GM19395 (cell line): ENCODE results near the gene TIMP3.
"Not testable (repeated sequence)": the region's sequence is repeated elsewhere in the genome, so short reads cannot be mapped to it uniquely, and the experiment has no call there.

ENCODE experiments used
- ATAC-seq: cut with Tn5 transposase; IDR thresholded peaks from one replicate; pipeline ENCODE4 v1.9.1; 2021; ENCODE audit warnings: mild to moderate bottlenecking, moderate library complexity; ENCODE audit not compliant: unreplicated experiment

Gene TIMP3

DNA sequence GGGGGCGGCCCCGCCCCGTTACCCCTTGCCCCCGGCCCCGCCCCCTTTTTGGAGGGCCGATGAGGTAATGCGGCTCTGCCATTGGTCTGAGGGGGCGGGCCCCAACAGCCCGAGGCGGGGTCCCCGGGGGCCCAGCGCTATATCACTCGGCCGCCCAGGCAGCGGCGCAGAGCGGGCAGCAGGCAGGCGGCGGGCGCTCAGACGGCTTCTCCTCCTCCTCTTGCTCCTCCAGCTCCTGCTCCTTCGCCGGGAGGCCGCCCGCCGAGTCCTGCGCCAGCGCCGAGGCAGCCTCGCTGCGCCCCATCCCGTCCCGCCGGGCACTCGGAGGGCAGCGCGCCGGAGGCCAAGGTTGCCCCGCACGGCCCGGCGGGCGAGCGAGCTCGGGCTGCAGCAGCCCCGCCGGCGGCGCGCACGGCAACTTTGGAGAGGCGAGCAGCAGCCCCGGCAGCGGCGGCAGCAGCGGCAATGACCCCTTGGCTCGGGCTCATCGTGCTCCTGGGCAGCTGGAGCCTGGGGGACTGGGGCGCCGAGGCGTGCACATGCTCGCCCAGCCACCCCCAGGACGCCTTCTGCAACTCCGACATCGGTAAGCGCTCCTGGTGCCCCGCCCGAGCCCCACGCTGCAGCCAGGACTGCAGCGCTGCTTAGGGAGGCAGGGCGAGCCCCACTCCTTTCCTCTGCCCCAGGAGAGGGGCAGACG, at the start of gene TIMP3:
Gene TIMP3 (plus strand): TSS at position 169 of the 700 bp plus-strand sequence. CDS start 297 bp downstream, at position 466.
- ATAC-seq, result no peak

DNA sequence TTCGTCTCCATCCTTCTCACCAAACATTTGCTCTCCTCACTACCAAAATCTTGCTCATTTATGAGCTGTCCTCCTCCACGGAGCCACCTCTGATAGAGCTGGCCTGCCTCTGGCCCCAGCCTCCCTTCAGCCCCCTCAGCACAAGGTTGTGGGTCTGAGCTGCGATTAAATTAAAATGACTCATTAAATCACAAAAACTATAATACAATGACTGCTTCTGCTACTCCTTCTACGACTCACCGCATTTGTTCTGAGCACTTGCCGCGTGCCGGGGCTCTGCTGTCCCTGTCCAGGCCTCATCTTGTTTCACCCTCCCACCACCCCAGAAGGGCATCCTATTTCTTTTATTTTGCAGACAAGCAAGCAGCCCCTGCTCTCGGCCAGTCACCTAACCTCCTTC, 49.2 kb upstream of the TIMP3 start:
- no peak for ATAC-seq

DNA sequence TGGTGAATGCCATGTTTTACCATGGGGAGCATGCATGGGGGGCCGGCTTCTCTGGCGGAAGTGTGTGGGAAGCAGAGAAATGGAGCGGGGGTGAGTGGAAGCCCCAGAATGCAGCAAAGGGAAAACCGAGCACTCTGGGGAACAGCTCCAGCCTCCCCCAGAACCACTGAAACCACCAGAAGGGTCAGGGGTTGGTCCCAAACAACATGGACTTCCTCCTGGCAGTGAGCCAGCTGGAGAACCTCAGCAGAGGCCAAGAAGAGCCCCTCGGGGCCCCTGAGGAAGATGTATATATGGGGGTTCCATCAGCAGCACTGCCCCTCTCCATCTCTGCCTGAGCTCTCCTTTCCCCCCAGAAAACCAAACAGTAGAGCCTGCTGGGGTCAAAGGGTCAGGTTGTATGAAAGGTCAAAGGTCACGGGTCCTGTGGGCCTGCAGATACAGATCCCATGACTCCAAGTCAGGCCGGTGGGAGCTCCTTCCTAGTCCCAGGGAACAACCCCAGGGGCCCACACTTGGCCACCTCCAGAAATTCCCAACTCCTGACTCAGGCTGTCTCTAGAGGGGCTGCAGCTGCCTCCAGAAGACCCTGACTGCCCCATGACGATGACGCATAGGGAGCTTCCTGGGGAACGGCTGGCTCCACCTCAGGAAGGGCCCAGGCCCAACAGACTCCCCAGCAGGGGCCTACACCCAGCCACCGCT, 48.5 kb upstream of the TIMP3 start:
- ATAC-seq, result no peak

DNA sequence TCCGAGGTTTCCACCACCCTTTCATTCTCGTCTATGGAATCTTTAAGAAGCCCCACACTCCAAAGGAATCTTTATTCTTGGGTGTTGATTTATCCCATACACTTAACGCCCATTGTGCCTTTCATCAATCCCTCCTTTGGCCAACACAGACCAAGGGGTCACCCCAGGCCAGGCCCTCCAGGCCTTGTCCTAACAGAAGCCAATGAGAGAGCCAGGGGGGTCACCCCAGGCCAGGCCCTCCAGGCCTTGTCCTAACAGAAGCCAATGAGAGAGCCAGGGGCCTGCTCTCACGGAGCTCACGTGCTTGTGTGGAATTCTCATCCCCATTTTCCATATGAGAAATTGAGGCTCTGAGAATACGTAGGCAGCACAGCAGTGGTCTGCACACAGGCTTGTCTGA, 47.9 kb upstream of the TIMP3 start:
- no peak for ATAC-seq

DNA sequence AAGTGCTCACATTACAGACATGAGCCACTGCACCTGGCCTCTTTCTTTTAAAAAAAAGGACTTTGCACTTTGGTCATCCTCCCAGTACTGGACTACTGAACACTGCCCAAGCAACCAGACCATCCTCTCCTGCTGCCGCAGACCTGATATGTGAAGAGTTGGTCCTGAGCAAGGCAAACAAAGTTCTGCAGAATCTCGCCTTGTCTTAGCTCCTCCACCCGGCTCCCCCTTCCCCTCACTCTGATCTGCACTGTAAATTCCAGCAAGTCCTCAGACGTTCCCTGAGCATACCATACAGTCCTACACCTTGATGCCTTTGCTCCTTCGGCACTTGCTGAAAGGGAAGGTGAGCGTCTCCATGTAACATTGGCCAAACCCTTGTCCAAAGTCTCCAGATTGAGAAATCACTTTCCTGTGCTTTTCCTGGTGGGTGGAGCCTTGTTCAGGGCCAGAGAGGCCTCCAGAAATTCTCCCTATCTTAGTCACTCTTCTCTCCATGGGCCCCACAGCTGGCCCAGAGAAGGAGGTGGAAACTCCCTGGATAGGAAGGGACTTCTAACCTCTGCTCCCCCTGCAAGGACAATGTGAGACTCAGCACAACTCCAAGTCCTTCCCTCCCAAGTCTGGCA, 47.0 kb upstream of the TIMP3 start:
- ATAC-seq, result no peak

DNA sequence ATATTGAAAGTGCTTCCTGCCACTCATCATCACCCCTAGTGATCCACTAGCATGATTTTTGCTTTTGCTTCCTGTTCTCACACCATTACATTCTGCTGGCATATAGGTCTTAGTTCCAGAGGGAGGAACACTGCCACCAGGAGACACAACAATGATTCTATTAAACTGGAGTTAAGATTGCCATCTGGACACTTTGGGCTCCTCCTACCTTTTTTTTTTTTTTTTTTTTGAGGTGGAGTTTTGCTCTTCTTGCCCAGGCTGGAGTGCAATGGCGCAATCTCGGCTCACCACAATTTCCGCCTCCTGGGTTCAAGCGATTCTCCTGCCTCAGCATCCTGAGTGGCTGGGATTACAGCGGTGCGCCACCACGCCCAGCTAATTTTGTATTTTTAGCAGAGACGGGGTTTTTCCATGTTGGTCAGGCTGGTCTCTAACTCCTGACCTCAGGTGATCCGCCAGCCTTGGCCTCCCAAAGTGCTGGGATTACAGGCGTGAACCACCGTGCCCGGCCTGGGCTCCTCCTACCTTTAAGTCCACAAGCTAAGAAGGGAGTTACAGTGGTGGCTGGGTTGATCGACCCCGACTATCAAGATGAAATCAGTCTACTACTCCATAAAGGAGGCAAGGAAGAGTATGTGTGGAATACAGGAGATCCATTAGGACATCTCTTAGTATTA, 44.3 kb upstream of the TIMP3 start:
- not testable (repeated sequence) for ATAC-seq

DNA sequence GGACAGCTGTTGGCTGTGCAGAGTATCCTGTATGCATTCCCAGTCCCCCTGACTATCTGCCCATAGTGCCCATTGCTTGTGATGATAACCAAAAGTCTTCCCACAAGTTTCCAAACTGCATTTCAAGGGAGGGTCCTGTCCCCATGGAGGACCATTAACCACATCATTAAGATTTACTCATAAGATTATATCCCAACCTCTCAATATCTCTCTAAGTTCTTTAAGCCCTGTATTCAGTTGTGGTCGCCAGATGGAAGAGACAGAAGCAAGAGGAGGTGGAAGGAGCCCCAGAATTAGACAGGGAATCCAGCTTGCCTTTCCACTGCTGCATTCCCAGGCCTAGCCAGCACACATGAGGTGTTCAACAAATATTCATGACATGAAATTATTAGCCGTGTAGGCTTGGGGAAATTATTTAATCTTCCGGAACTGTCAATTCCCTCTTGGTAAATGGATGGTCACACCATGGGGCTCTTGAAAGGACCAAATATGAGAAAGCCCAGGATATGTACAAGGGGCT, 42.6 kb upstream of the TIMP3 start:
- ATAC-seq, result no peak

DNA sequence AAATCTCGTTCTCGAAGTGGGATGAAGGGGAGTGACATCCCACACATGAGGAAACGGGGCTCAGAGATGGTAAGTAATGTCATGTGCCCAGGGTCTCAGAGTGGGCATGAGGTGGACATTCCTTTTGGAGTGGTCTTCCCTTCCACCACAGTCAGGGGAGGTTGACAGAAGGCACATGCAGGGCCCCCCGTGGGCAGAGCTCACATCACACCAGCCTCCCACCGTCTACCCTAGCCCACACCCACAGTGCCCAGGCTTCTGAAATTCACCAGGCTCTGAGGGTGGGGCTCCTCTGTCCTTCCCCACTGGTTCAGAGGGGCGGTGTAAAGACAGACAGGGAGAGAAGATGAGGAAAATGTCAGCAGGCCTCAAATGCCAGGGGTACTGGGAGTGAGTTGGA, 41.1 kb upstream of the TIMP3 start:
- ATAC-seq, result no peak

DNA sequence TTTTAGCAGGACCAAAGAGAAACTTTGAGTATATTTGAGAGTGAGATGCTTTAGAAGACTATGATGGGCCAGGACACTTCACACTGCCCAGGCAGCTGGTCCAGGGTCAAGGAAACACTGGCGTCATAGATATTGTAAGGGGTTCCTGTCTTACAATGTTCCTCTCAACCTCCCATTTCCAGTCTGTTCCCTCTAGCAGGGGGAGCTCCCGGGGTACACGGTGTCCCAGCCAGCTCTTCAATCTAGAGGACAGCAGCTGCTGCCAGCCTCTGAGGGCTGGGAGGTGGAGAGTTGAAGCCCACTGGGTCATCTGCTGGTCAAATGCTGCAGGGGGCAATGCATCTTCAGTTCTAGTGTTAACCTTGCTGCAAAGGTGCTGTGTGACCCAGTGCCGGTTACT, 40.7 kb upstream of the TIMP3 start:
- ATAC-seq, result no peak

DNA sequence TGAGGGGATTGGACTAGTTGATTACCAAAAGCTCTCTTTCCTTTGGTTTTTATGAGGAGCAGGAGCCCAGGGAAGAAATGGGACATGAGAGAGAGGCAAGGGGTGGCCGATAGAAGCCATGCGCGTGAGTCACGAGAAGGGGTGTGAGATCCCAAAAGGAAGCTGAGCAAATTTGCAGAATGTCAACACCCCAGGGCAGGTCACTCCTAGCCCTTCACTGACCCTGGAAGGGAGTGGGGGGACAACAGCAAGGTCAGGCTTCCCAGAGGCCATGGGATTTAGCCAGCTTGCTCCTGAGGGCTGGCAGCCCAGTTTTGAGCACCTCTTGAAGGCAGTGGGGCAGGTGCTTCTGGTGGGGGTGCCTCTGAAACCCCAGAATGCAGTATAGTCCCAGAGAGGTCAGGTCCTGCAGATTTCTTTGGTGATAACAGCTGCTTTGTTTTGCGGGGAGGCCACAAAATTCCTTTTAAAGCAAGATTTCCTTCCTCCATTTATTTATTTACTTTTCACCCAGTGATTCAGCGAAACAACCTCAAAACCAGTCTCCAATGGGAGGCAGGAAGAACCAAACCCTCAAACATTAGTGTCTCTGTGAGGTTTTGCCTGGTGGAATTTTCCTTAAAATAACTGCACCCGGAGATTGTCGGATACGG, 40.1 kb upstream of the TIMP3 start:
- no peak for ATAC-seq

DNA sequence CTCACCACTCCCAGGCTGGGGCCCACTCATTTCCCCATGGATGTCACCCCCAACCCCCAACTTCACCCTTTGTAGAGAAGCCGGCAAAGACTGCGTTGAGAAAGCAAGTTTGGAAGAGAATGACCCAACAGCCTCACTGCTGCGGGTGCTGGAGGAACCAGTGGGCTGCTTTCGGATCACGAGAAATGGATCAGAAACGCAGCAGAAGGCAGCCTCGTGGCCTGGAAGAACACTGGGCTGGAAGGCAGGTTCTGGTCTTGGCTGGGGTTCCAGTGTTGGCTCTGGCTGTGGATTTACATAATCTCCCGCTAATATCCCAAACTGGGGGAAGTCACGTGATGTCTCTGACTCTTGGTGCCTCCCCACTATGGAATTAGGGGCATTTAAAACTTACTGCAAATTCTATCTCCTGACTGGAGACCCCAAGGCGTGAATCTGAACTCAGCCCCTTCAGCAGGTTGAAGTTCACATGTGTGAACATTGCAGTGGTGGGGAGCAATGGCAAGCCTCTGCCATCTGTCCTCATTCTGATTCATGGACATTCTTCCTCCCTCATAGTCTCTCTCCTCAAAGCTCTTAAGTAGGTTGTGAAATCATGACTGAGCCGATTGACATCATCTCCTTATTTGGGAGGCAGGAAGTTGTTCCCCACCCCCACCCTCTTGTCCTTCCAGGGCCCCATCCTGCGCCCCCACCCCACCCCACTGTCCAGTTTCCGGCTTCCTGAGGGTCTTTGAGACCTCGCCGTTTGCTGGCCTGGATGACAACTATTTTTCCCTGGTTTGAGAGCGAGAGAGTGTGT, 37.0 kb upstream of the TIMP3 start:
- no peak for ATAC-seq

DNA sequence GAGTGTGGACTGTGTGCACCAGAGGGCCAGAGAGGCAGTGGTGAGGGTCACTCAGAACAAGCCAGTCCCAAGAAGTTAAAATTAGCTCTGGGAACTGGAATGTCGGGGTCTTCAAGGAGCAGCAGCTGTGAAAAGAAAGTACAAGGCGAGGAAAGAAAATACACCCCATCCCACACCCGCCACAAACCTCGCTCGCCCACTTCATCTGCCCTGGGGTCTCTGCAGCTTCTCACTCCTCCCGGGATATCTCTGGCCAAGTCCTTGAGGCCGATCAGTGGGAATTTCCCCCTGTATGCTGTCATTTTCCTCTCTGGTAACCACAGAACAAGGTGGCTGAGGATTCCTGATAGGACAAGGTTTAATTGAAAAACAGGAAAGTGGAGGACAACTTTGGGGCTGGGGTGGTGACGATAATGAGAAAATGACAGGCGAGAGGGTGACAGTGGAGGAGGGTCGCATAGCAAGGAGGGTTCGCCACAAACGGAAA, 36.3 kb upstream of the TIMP3 start:
- no peak for ATAC-seq

DNA sequence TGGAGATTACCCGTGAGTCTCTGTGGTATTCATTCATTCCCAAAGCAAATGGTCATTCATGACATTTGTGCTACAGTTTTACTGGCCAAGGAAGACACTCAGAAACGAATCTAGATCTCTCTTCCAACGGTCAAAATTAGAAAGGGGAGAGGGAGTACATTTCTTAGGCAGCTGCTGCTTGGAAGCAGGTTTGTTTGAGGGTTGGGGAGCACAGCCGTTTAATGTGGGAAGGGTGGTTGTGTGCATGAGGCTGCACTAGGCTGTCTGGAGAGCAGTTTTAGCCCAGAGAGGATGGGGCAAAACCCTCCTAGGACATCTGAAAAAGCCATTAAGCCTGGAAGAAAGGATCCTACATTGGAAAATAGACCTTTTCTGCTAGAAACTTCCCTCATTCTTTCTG, 29.7 kb upstream of the TIMP3 start:
- no peak for ATAC-seq

DNA sequence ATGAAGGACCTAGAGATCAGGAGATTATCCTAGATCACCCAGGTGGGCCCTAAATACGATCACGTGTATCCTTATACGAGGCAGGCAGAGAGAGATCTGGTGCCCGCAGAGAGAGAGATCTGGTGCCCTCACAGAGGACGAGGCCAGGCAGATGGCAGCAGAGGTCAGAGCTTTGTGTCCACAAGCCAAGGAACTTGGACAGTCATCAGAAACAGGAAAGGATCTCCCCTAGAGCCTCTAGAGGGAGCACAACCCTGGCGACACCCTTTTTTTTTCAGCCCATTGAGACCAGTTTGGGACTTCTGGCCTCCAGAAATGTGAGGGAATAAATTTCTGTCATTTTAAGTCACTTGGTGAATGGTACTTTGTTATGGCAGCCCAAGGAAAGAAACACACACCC, 25.5 kb upstream of the TIMP3 start:
- no peak for ATAC-seq

DNA sequence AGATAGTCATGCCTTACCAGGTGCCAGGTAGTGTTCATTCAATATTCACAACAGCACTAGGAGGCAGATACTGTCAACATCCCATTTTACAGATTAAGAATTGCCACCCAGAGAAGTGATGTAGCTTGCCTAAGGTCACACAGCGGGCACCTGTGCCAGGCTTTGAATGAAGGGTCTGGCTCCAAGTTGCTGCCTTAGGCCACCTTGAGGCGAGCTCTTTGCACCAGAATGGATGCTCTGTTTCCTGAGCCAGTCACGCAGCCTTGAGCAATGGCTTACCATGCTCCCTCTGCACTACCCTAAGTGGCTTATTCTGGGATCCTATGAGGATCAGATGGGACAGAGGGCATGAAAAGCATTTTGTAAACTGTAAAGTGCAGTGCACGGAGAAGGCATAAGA, 25.1 kb upstream of the TIMP3 start:
- no peak for ATAC-seq

DNA sequence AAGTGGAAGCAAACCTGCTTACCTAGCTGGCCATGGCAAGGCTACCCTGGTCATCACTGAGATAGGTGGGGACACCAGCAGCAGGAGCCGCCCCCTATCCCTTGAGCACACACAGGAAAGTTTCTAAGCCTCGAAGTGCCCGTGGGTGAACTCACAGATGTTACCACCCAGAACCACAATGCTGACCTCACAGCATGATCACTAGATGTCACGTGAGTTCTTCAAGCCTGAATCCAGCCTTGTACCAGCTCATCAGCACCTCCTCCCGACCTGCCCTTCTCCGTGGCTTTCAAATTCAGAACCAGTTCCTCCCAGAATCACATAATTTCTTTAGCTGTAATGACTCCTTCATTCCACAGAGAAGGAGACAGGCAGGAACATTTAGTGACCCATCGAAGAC, 24.7 kb upstream of the TIMP3 start:
- no peak for ATAC-seq

DNA sequence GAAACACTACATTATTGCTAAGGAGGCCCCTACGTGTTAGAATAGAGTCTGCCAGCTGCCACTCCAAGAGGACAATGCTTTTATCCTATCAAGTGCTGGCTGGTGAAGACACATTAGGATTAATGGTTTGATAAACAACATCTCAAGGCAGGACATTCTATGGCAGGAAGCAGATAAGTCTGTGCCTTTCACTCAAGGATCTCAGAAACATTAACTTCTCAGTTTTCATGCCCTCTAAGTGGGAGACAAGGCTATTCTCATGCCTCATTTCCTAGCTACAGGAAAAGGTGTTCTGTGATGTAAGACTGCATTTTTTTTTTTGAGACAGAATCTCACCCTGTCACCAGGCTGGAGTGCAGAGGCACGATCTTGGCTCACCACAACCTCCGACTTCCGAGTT, 23.5 kb upstream of the TIMP3 start:
- ATAC-seq, result no peak

DNA sequence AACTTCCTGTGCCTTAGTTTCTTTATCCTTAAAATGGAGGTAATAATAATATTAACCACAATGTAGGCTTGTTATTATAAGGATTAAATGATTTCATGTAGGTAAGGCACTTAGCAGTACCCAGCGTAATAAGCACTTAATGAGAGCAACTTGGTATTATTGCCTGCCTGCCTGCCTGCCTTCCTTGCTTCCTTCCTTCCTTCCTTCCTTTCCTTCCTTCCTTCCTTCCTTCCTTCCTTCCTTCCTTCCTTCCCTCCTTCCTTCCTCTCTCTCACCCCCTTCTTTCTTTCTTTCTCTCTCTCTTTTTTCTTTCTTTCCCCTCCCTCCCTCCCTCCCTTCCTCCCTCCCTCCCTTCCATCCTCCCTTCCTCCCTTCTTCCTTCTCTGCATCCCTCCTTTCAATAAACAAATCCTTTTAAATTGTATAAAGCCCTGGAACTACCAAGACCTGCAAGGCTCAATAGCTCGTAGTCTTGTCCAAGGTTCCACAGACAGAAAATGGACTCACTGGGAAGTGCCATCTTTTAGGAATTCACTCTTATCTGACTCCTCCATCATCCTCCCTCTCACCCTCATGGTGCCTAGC, 20.7 kb upstream of the TIMP3 start:
- ATAC-seq, result no peak

DNA sequence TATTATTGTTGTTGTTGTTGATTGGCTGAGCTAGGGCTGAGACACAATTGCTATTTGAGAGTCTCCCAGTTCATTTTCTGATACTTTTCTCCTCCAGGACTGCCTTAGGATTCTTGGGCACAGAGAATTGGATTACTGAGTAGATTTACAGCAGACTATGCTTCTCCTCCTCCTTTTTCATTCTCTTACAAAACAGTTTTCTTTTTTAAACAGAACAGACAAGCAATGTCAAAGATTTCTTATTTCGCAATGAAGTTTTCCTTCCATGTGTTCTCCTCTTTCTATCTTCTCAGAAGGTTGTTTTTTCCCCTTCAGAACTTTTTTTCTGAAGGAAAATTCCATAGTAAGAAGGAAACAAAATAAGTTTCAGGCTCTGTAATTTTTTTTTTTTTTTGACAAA, 19.8 kb upstream of the TIMP3 start:
- ATAC-seq, result no peak
